Natural killer cell (primary cell): Measurements from ENCODE around the gene ASB6. TPM values are rescaled to one million over a fixed set of nuclear protein-coding genes. Genes with fewer than 3 reads are reported as not detected.

Experiments
- ATAC-seq, 3 donors: fragments of 150-1000 bp in 2 of 3; fragments of 200-7000 bp in 1 of 3; cut with Tn5 transposase; 1 replicate in 1 of 3; 2 replicates in 2 of 3; pipeline ENCODE4 v1.10.0; 2021; ENCODE audit warnings: mild to moderate bottlenecking in 2 of 3, moderate library complexity in 2 of 3
- DNase-seq, 2 donors: peaks; one replicate each; pipeline versions ENCODE4 v3.0.0 to v3.0.0-alpha.2; 2013 to 2021; ENCODE audit warnings: mixed read lengths in 1 of 2
- H3K27ac ChIP-seq: one replicate; pipeline ENCODE4 v1.5.1; 2013; ENCODE audit warnings: mild to moderate bottlenecking, low read length
- H3K27me3 ChIP-seq: one replicate; pipeline ENCODE4 v1.6.1; 2013; ENCODE audit warnings: low read length; ENCODE audit not compliant: control insufficient read depth, insufficient read depth
- H3K36me3 ChIP-seq: one replicate; pipeline ENCODE4 v1.6.1; 2013; ENCODE audit warnings: low read length; ENCODE audit not compliant: control insufficient read depth, insufficient read depth
- H3K4me1 ChIP-seq: one replicate; pipeline ENCODE4 v1.6.1; 2013; ENCODE audit warnings: low read length; ENCODE audit not compliant: control insufficient read depth, insufficient read depth
- H3K4me3 ChIP-seq: one replicate; pipeline ENCODE4 v1.5.1; 2013; ENCODE audit warnings: low read length
- H3K9me3 ChIP-seq: one replicate; pipeline ENCODE4 v1.6.1; 2013; ENCODE audit warnings: low read length; ENCODE audit not compliant: control insufficient read depth, insufficient read depth
- H3K27ac Mint-ChIP-seq, 2 donors: one replicate each; pipeline ENCODE4 v1.8.0; 2022; ENCODE audit warnings: mild to moderate bottlenecking in 2 of 2, mixed read lengths in 2 of 2, moderate library complexity in 1 of 2
- H3K27me3 Mint-ChIP-seq, 2 donors: one replicate each; pipeline ENCODE4 v1.8.0; 2022; ENCODE audit warnings: low read depth in 2 of 2, mixed read lengths in 2 of 2
- H3K36me3 Mint-ChIP-seq: one replicate; pipeline ENCODE4 v1.8.0; 2022; ENCODE audit warnings: mixed read lengths
- H3K4me1 Mint-ChIP-seq, 2 donors: one replicate each; pipeline ENCODE4 v1.8.0; 2022; ENCODE audit warnings: mixed read lengths in 2 of 2
- H3K4me3 Mint-ChIP-seq: one replicate; pipeline ENCODE4 v1.8.0; 2022; ENCODE audit warnings: mild to moderate bottlenecking, moderate library complexity, mixed read lengths
- H3K9me3 Mint-ChIP-seq, 2 donors: one replicate each; pipeline ENCODE4 v1.8.0; 2022; ENCODE audit warnings: mixed read lengths in 2 of 2
- WGBS: methylation state at CpG from one replicate; pipeline ENCODE4 v1.1.7; 2013; ENCODE audit warnings: missing lambda C conversion rate; ENCODE audit not compliant: insufficient coverage; 5-methylcytosine and 5-hydroxymethylcytosine counted together
- intact Hi-C: fragments of 100-400 bp; cut with micrococcal nuclease; formaldehyde crosslinking; loops from one replicate; pipeline ENCODE4 v1.14.2; 2022
- total RNA-seq, 4 donors: library from RNA; stranded (reverse); fragments of 120-200 nt in 1 of 4; gene quantifications; one replicate each; pipeline versions ENCODE4 v1.2.3 to v1.2.4, GENCODE V29; 2013 to 2022
- TF ChIP-seq, protein P1 (sequence below): fragments of 200-600 bp; IDR thresholded peaks from one replicate; pipeline ENCODE4 v1.8.0; 2022; ENCODE audit warnings: antibody characterized with exemption

Gene ASB6
- total RNA-seq, 3 donors from 2014 or later (not counting 1 experiment from before 2014, with no cell fraction given) = 21.9 to 35.4 (median 32.4) TPM

DNA sequence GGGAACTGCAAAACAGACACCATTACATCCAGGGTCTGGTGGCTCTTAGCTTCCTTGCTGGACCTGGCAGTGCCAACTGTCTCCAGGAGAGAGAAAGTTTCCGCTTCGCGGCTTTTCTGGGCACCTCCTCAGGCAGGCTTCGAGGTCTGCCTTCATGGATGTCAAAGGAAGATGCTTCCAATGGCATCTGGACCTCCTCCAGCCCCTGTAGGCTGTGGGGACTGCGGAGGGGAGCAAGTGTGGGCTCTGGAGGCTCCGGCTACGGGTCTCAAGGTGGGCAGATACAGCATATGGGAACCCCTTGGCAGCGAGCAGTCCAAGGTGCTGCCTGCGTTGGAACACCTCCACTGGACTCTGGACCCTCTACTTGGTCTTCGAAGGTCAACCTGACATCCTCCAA is 27.0 kb downstream of the ASB6 start:
- TF ChIP-seq, protein P1, sequence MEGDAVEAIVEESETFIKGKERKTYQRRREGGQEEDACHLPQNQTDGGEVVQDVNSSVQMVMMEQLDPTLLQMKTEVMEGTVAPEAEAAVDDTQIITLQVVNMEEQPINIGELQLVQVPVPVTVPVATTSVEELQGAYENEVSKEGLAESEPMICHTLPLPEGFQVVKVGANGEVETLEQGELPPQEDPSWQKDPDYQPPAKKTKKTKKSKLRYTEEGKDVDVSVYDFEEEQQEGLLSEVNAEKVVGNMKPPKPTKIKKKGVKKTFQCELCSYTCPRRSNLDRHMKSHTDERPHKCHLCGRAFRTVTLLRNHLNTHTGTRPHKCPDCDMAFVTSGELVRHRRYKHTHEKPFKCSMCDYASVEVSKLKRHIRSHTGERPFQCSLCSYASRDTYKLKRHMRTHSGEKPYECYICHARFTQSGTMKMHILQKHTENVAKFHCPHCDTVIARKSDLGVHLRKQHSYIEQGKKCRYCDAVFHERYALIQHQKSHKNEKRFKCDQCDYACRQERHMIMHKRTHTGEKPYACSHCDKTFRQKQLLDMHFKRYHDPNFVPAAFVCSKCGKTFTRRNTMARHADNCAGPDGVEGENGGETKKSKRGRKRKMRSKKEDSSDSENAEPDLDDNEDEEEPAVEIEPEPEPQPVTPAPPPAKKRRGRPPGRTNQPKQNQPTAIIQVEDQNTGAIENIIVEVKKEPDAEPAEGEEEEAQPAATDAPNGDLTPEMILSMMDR = no peak
- H3K27ac Mint-ChIP-seq = no peak overlapping the region
- H3K9me3 Mint-ChIP-seq = no peaks in the 10 kb centered on the region
- intact Hi-C loops = no loop called here
- H3K36me3 Mint-ChIP-seq = no peaks in the 10 kb centered on the region
- ATAC-seq = no peak
- WGBS = 79% methylated on average over 10 of the region's 10 CpGs
- peaks cover 10% of the 10 kb centered on the region for H3K27me3 ChIP-seq
- no peak overlapping the region for H3K27ac ChIP-seq
- no peaks in the 10 kb centered on the region for H3K36me3 ChIP-seq
- no peaks in the 10 kb centered on the region for H3K9me3 ChIP-seq
- peaks cover 9% of the 10 kb centered on the region in 2 donors for H3K27me3 Mint-ChIP-seq
- no peak for DNase-seq
- no peak overlapping the region for H3K4me3 Mint-ChIP-seq
- peaks cover 14% of the 10 kb centered on the region for H3K4me1 ChIP-seq
- peaks cover 2 to 8% of the 10 kb centered on the region in 2 donors for H3K4me1 Mint-ChIP-seq
- H3K4me3 ChIP-seq = no peak overlapping the region

DNA sequence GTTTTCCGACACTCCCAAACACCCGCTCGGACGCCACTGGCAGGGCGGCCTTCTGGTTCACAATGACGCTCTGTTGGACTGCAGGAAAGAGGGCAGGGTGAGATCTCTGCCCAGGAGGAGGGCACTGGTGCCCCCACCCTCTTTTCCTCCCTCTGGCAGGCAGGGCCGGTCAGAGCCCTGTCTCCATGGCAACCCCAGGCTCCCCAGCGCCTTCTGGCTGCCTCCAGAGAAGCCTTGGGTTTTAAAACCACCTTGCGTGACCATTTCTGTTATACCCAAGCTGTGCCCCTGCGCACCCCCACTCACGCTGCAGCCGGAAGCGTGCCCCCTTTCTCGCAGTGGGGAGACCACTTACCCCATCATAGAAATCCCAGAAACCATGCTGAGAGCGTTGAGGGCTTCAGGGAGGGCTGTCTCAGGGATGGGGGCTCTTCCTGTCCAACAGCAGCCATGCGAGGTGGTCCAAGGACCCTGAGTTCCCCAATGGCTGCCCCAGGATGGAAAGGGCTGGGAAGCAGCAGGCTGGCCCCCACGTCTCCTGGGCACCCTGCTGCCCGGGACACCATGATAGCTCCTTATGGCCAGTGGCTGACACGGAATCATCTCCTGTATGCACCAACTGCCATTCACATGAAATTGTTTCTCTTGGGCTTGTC is 28.3 kb downstream of the ASB6 start:
- DNase-seq = no peak
- ATAC-seq = no peak
- Mint-ChIP-seq H3K27me3 (peaks cover 0 to 7% of the 10 kb centered on the region in 2 donors), H3K27ac (no peak overlapping the region), H3K36me3 (no peaks in the 10 kb centered on the region), H3K9me3 (no peaks in the 10 kb centered on the region), H3K4me3 (no peak overlapping the region), H3K4me1 (peaks cover 11 to 20% of the 10 kb centered on the region in 2 donors)
- Histone ChIP-seq H3K9me3 (no peaks in the 10 kb centered on the region), H3K36me3 (no peaks in the 10 kb centered on the region), H3K27ac (no peak overlapping the region), H3K4me1 (peaks cover 23% of the 10 kb centered on the region), H3K4me3 (no peak overlapping the region), H3K27me3 (no peaks in the 10 kb centered on the region)
- intact Hi-C loops = no loop called here
- TF ChIP-seq, protein P1 = no peak
- WGBS = 62% methylated on average over 19 of the region's 19 CpGs

DNA sequence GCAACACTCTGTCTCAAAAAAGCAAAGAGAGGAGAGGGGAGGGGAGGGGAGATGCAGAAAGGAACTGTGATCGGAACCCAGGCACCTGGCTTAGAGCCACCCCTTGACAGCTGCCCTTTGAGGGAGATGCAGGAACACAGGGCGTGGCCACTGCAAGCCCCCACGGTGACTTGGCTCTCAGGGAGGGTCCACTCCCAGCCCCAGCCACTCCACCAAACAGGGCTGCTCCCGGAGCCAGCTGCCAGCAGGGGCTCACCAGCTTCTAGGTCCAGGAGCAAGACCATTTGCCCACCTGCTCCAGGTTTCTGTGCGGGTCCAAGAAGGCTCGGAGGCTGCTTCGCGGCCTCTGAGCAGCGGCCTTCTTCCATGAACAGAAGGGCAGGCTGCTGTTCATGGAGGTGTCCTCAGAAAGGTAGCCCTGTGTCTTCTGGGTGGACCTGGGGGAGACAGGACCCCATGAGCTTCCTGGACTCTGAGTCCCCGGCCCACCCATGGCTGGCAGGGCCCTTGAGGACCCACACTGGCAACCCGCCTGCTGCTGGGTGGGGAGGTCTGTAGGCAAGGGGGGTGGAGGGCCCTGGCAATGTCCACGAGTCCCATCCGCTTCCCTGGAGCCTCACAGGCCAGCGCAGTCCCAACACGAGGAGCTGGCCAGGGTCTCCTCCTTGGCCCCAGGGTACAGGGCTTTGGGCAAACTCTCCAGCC is 29.0 kb downstream of the ASB6 start:
- Histone ChIP-seq H3K4me1 (peaks cover 30% of the 10 kb centered on the region), H3K36me3 (no peaks in the 10 kb centered on the region), H3K4me3 (no peak overlapping the region), H3K9me3 (no peaks in the 10 kb centered on the region), H3K27ac (no peak overlapping the region), H3K27me3 (no peaks in the 10 kb centered on the region)
- TF ChIP-seq, protein P1 = no peak
- DNase-seq (no peak), ATAC-seq (no peak)
- Mint-ChIP-seq H3K27me3 (peaks cover 0 to 3% of the 10 kb centered on the region in 2 donors), H3K9me3 (no peaks in the 10 kb centered on the region), H3K27ac (no peak overlapping the region), H3K4me3 (no peak overlapping the region), H3K36me3 (no peaks in the 10 kb centered on the region), H3K4me1 (peaks cover 17 to 27% of the 10 kb centered on the region in 2 donors)
- WGBS = 82% methylated on average over 15 of the region's 15 CpGs
- intact Hi-C loops = no loop called here
